GM19035 (cell line): ENCODE measurements around the gene HM13.
"Not testable (repeated sequence)": the region's sequence is repeated elsewhere in the genome, so short reads cannot be mapped to it uniquely, and the experiment has no call there.

Source experiments
- ATAC-seq: cut with Tn5 transposase; IDR thresholded peaks from one replicate; pipeline ENCODE4 v1.9.1; 2021; ENCODE audit not compliant: unreplicated experiment

The HM13 gene

DNA sequence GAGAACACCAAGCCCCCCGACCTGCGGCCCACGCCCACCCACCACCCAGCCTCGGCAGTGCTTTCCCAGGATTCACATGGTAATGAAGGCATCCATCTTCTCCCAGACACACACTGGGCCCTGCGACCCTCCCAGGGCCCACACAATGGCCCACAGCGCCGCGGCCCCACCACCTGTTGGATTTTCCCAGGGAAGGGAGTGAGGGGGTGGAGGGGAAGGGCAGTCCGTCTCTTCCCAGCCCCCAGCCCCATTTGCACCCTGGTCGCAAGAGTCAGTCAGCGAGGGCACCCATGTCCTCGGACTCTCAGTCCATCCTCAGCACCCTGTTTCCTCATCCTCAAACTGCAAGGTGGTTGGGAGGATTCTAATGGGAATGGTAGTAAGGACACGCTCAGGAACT is 67.1 kb downstream of the HM13 start:
- no peak for ATAC-seq

DNA sequence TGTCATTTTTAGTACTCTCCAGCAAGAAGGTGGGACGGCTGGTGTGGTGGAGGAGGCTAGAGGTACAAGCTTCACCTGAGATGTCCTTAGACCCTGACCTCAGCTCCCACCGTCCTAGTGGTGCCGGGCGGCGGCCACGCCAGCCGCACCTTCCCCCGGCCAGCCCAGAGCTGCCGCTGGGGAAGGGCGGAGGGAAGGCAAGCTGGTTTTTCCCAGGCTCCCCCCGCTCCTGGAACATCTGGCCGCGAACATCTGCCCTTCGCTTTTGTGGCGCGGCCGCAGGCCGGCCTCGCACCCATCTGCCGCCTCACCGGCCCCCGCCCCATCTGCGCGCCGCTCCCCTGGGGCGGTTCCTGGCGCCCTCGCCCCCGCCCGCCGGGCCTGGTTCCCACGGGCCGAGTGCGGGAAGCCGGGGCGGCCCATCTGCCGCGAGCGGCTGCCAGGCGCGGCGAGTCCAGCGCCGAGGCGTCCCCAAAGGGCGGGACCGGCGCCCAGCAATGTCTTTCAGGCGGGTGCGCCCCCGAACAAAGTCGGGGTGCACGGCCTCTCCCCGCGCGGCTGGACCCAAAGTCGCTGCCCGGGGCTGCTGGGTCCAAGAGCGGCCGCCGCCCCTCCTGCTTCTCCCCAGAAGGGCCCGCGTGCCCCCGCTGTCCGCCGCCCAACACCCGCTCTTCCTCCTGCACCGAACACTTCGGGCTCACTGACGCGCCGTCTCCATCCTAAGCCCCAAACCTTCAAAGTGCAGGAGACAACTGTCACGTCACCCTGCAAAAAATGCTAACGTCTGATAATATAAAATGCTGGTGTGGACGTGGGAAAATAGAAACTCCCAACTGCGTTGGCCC is 73.5 kb downstream of the HM13 start:
- ATAC-seq = no peak

DNA sequence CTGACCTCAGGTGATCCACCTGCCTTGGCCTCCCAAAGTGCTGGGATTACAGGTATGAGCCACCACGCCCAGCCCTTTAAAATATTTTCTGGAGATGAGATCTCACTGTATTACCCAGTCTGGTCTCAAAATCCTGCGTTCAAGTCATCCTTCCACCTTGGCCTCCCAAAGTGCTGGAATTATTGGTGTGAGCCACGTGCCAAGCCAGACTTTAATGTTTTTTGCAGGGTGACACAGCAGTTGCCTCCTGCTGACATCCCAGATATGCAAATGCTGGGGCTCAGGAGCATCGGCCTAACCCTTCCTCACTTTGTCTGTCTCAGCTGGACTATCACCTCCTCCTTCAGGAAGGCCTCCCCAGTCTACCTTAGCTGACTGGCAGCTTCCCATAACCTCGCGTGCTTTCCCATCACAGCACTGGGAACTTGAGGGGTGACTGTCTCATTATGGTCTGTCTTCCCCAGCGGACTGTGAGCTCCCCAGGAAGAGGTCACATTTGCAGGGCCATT is 76.5 kb downstream of the HM13 start:
- ATAC-seq = no peak

DNA sequence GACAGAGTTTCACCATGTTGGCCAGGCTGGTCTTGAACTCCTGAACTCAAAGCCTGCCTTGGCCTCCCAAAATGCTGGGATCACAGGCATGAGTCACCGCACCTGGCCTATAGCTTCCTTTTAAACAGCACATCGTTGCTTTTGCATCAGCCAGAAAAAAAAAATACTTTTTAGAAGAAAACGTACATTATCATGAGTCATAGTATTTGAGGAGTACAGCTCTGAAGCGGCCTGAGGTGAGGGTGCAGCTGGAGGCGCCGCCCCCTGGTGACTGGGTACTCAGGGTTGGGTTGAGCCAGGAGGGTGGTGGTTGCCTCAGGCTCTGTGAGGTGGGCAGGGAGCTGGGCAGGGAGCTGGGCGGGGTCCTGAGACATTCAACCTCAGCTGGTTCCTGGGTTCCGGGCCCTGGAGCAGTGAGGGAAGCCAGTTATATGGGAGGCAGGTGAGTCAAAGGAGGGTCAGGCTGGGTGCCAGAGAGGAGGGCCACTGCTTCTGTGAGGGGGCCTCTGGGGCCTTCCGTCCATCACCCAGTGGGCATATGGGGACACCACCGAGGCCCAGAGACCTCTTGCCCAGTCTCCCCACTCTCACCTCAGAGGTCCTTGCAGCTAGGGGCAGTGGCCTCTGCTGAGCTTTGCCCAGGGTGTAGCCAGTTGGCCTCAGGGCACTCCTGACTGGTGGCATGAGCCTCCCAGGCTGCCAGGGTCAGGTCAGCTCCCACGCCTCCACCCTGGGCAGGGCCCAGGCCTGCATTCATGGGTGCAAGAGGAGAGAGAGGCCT is 79.2 kb downstream of the HM13 start:
- no peak for ATAC-seq

DNA sequence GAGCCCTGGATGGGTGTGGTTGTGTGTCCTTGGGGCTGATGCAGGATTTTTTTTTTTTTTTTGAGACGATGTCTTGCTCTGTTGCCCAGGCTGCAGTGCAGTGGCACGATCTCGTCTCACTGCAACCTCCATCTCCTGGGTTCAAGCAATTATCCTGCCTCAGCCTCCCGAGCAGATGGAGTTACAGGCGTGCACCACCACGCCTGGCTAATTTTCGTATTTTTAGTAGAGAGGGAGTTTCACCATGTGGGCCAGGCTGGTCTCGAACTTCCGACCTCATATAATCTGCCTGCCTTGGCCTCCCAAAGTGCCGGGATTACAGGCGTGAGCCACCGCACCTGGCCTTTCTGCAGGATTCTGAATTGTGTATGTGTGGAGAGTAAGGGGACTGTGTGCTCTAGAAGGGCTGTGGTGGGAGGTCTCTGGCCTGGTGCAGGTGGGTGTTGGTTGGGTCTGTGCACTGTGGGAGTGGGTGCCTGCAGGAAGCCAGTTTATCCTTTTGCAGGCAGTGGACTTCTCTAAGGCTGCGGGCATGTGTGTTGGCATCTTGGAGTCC is 79.8 kb downstream of the HM13 start:
- no peak for ATAC-seq

DNA sequence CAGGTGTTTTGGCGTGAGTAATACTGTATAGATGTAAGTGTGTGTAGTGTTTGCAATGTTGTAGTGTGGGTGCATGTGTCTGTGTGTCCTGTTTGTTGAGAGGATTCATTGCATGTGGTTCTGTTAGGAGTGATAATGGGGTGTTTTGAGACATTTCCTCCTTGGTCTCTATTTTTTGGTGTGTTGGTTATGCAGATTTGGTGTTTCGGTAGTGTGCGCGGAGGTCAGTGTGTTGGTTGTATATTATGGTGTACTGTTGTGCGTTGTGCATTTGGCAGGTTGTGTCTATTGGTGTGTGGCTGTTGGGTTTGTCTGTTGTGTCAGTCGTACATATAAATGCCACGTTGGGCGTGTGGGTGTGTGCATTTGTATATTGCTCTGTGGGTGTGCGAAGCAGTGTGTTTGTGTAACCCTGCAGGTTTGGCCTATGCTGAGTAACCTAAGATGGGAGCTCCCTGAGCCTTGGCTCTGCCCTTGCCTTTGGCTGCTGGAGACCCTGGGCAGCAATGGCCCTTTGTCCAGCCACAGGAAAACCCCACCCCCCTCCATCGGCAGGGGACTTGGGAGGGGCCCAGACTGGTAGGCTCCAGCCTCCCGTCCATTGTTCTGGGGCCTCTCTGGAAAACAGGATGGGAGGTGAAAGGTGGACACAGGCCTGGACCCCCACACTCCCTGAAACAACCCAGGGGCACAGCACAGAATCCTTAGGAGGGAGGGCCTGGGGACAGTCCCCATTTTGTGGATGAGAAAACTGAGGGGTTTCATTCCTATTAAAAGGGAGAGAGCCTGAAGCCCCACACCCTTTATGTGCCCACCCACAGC is 80.5 kb downstream of the HM13 start:
- ATAC-seq = no peak

DNA sequence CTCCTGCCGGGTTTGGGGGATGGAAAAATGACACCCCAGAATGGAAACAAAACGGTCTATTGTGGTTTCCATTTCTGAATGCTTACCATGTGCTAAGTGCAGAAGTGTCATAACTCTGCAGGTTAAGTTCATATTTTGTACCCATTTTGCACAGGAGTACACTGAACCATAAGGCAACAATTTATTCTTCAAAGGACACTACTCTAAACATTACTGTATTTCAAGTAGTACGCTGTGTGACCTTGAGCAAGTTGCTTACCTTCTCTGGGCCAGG is 81.1 kb downstream of the HM13 start:
- no peak for ATAC-seq

DNA sequence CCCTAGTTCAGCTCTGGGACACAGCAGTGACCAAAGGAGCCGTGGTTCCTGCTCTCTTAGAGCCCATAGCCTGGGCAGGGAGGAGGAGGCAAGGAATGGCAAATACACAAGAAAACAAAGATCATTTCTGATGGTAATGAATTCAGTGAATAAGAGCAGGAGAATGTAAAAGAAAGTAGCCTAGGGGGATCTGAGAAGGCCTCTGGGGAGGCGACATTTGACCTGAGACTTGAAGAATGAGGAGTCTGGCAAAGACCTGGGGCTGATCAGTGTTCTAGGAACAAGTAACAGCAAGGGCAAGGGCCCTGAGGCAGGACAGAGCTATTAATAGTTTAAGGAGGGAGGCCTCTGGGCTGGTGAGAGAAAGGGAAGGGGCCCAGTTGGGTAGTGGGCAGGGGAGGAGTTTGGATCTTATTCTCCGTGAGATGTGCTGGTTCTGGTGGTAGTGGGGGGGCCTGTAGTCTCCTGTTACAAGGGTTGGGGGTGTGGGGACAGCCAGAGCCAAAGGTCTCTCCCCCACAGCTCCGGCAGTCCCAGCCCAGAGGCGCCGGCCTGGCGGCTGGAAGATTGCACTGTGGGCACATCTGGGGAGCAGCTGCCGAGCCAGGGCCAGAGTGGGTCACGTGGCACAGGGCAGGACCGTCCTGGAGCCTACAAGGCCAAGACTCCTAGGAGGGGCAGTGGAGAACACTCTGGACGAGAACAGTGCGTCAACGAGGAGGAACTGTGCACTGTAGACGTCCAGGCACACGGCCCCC is 81.6 kb downstream of the HM13 start:
- no peak for ATAC-seq

DNA sequence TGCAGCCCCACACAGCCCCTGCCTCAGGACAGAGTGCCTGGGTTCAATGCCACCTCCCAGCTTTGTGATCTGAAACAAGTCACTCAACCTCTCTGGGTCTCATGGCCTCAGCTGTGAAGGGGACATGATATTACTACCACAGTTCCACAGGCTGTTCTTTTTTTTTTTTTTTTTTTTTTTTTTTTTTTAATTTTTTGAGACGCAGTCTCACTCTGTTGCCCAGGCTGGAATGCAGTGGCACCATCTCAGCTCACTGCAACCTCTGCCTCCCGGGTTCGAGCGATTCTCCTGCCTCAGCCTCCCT is 82.1 kb downstream of the HM13 start:
- not testable (repeated sequence) for ATAC-seq

DNA sequence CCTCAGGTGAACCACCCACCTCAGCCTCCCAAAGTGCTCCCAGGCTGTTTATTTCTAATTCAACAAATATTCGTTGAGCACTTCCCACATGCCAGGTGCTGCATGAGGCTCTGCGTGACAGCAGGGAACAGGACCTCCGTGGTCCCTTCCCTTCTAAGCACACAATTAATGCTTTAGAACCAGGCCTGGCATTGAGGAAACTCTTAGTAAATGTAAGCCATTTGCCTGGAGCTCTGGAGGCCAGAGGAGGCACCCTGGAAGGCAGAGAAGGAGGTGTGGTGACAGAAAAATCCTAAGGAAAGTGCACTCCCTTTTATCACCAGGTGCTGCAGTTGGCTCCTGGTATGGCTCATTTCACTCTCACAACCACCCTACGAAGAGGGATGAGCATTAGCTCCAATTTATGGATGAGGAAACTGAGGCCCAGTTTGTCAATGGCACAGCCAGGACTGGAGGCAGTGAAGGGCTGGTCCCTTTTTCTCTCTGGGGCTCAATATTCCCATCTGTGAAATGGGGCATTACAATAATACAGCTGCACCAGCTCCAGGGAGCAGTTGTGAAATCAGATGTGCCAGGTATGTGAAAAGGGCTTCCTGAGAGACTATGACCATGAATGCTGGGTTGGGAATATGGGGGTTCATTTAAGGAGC is 82.7 kb downstream of the HM13 start:
- ATAC-seq = no peak

DNA sequence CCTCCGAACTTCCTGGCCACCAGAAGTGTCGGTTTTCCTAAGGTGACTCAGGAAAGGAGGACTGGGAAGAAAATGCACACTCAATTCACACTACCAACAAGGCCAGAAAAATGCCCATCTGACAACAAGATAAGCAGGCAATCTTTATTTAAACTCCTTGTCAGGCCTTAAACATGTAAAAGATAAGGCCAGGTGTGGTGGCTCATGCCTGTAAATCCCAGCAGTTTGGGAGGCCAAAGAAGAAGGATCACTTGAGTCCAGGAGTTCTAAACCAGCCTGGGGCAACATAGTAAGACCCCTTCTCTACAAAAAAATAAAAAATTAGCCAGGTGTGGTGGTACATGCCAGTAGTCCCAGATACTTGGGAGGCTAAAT is 83.2 kb downstream of the HM13 start:
- no peak for ATAC-seq

DNA sequence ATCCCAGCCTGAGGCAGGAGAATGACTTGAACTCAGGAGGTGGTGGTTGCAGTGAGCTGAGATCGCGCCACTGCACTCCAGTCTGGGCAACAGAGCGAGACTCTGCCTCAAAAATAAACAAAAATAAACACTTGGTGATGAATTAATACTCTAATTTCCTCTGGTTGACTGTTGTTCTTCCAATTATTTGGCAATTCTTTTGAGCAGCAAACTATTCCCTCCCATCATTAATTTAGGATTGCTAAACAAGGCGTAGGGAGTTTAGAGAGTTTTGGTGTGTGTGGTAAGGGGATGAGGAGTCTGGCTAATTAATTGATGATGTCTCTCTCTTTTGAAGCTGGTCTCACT is 88.2 kb downstream of the HM13 start:
- no peak for ATAC-seq

DNA sequence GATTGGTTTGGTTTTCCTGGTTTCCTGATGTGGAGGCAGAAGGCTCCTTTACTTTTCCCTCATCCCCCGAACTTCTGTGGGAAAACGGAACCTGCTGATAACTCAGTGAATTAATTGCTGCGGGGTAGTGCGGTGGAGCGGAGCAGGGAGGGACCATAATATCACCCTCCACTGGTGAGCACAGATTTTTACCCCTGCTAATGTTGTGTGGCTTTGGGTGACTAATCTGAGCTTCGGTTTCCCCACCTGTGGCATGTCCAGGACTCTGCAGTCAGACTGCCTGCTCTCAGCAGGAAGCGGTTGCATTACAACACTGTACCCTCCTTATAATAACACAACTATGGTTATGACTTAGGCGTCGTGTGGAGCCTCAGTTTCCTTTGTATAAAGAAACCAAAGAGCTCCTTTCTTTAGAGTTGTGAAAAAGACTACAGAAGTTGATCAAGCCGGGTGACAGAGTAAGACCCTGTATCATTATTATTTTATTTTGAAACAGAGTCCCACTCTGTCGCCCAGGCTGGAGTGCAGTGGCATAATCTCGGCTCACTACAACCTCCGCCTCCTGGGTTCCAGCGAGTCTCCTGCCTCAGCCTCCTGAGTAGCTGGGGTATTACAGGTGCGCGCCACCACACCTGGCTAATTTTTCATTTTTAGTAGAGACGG is 88.7 kb downstream of the HM13 start:
- ATAC-seq = peak; percentile 71

DNA sequence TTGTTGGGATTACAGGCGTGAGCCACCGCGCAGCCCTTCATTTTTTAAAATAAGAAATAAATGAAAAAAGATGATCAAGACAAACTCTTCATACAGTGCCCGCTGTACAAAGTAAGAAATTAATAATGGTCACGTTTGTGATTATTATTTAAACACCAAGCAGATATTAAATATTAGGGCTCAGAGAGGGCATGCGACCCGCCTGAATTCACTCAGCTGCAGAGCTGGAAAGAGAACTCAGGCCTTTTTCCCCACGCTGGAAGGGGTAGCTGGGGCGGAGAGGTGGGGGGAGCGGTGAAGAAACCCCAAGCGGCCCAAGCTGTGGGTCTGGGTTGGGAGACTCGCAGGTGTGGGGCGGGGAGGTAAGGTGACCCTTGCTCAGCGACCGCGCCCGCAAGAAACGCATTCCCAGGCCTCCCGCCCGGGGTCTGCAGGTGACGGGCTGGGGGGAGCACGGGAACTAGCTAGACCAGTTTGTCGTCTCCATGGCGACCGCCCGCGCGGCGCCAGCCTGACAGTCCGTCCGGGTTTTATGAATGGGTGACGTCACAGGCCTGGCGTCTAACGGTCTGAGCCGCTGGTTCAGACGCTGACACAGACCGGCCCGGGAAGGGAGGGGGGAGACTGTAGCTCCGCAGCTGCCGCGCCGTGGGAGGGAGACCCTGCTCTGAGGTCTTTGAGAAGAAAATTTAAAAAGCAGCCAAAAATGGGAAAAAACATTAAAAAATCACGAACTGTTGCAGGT is 89.8 kb downstream of the HM13 start:
- ATAC-seq = peak; percentile 54

DNA sequence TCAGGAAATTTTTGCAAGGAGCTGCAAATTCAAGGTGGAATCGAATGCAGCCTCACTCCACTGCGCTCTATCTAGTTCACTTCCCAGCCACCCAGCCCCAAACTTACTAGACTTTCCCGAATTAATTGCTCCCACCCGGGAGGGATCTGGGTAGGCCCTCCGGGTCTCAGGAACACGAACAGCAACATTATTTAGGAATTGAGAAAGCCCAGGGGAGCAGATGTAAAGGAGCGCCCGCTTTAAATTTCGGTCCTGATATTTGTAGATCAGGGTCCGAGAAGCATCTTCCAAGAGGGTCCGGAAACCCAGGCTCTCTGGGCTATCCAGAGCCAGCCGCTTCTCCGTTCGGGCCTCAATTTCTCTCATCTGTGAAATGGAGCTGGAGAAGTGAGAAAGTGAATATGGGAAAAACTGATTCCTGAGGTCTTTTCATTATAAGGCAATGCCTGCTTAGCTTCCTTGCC is 90.4 kb downstream of the HM13 start:
- ATAC-seq = no peak

DNA sequence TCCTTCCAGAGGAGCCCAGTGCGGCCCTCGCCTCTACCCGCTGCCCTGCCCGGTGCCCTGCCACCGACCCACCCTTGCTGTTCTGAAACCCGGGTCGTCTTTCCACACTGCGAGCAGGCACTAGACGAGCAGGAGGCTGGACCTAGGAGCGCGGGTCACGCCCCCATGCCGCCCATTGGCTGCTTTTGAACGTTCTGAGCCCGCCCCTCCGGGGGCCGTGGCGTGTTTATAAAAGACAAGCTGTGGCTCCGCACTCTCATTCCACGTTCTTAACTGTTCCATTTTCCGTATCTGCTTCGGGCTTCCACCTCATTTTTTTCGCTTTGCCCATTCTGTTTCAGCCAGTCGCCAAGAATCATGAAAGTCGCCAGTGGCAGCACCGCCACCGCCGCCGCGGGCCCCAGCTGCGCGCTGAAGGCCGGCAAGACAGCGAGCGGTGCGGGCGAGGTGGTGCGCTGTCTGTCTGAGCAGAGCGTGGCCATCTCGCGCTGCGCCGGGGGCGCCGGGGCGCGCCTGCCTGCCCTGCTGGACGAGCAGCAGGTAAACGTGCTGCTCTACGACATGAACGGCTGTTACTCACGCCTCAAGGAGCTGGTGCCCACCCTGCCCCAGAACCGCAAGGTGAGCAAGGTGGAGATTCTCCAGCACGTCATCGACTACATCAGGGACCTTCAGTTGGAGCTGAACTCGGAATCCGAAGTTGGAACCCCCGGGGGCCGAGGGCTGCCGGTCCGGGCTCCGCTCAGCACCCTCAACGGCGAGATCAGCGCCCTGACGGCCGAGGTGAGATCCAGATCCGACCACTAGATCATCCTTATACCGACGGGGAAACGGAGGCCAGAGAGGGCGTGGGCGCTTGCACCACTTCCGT is 91.0 kb downstream of the HM13 start, which contains the start of gene ID1:
Gene ID1 (plus strand): TSS at position 259 of the 871 bp plus-strand sequence. CDS start 99 bp downstream, at position 358.
- ATAC-seq = peak; percentile 75

DNA sequence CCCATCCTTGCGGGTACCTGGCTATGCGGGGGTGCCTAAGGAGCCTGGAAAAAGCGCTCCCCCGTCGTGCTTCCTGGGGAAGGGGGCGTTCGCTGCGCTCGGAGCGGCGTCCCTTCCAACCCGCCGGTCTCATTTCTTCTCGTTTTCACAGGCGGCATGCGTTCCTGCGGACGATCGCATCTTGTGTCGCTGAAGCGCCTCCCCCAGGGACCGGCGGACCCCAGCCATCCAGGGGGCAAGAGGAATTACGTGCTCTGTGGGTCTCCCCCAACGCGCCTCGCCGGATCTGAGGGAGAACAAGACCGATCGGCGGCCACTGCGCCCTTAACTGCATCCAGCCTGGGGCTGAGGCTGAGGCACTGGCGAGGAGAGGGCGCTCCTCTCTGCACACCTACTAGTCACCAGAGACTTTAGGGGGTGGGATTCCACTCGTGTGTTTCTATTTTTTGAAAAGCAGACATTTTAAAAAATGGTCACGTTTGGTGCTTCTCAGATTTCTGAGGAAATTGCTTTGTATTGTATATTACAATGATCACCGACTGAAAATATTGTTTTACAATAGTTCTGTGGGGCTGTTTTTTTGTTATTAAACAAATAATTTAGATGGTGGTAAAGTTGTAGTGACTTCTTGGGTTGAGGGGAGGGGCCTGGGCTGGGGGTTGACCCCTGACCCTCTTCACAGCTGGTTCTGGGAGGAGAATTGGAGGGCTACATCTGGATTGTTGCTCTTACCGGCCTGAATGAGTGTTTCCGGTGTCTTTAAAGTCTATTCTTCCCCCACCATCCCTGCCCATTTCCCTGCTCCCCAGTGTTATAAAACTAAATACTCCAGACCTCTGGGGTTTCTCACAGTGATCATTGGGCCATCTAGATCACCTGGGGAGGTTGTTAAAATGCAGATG is 91.9 kb downstream of the HM13 start:
- ATAC-seq = no peak
